Activated naive CD4-positive, alpha-beta T cell (primary cell): ENCODE measurements around the gene TSACC.

Experiments
- DNase-seq, 4 experiments: peaks; one replicate each; lab custom pipeline; 2025; lab: John Stamatoyannopoulos, UW

Gene TSACC

DNA sequence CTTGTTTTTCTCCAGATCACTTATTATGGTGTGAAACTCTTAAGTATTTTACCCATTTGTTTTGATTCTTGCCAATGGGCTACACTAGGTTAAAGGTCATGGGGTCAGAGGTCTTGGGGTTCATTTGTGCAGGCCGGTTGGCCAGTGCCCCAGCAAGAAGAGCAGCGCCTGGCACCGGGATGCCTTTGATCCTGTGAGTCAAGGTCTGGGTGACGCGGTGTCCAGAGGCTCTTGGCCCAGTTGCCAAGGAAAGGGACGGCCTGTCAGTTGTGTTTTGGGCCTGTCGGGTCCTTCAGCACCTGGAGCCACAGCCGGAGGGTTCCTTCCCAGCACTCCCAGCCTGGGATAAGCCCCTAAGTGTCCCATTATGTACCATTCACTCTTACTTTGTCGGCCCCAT is 55.8 kb downstream of the TSACC start:
- no peak for DNase-seq

DNA sequence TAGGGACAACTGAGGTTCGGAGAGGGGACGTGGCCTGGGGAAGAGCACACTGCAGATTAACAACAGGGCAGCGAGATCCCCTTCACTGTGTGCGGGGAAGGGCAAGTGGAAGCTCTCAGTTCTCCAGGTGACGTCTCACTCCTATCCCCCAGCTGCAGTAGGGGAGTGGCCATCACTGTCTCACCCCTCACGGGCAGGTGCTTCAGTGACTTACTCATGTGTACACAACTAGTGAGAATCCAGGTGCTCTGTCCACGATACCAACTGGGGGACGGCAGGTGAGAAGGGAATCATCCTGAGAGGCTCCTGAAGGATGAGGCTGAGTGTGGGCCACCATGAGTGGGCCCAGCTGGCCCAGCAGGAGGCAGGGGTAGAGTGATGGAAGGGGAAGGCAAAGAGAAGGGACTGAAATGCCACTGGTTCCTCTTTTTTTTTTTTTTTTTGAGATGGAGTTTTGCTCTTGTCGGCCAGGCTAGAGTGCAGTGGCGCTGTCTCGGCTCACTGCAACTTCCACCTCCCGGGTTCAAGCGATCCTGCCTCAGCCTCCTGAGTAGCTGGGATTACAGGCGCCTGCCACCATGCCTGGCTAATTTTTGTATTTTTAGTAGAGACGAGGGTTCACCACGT is 56.6 kb downstream of the TSACC start:
- DNase-seq = no peak
